CD4-positive, alpha-beta T cell (primary cell): ENCODE measurements around the gene ZNF280C. TPM values are rescaled to one million over a fixed set of nuclear protein-coding genes. Genes with fewer than 3 reads are reported as not detected.

Experiments
- ATAC-seq: fragments of 200-7000 bp; cut with Tn5 transposase; one replicate; pipeline ENCODE4 v1.10.0; 2022; ENCODE audit warnings: mild to moderate bottlenecking; ENCODE audit not compliant: poor library complexity
- CTCF ChIA-PET: fragments of 350-600 bp; sonication (Branson Sonifier 250); formaldehyde crosslinking; loops from one replicate; lab custom pipeline; 2021; ENCODE audit warnings: antibody characterized with exemption, inconsistent platforms; lab: Charles Lee
- POLR2A ChIA-PET: fragments of 350-600 bp; sonication (Branson Sonifier 250); formaldehyde crosslinking; loops from one replicate; lab custom pipeline; 2021; ENCODE audit warnings: antibody characterized with exemption, inconsistent platforms; lab: Charles Lee
- DNase-seq, 14 experiments: peaks; one replicate each; pipeline ENCODE4 v3.0.0-alpha.2; 2013 to 2020; ENCODE audit warnings: mixed read lengths in 2 of 14
- H3K27ac ChIP-seq, 2 donors: one replicate each; pipeline versions ENCODE4 v1.5.1 to v1.7.0; 2013; ENCODE audit warnings: low read length in 2 of 2, low read depth in 1 of 2, mild to moderate bottlenecking in 1 of 2
- H3K27me3 ChIP-seq, 2 experiments: 1 replicate in 1 of 2; 2 replicates in 1 of 2; pipeline versions ENCODE4 v1.6.1 to v1.7.0; 2013; ENCODE audit warnings: low read length in 2 of 2, control low read depth in 1 of 2, mild to moderate bottlenecking in 1 of 2, moderate library complexity in 1 of 2; ENCODE audit not compliant: insufficient read depth in 2 of 2, control insufficient read depth in 1 of 2
- H3K36me3 ChIP-seq: one replicate; pipeline ENCODE4 v1.6.1; 2013; ENCODE audit warnings: low read length, control low read depth; ENCODE audit not compliant: insufficient read depth
- H3K4me1 ChIP-seq: one replicate; pipeline ENCODE4 v1.6.1; 2013; ENCODE audit warnings: low read length, control low read depth; ENCODE audit not compliant: insufficient read depth
- H3K4me3 ChIP-seq: one replicate; pipeline ENCODE4 v1.5.1; 2013; ENCODE audit warnings: mild to moderate bottlenecking, low read length, moderate library complexity
- H3K9me3 ChIP-seq, 2 experiments: 1 replicate in 1 of 2; 2 replicates in 1 of 2; pipeline versions ENCODE4 v1.6.1 to v1.7.0; 2013; ENCODE audit warnings: low read length in 2 of 2, mild to moderate bottlenecking in 2 of 2, control low read depth in 1 of 2, moderate library complexity in 1 of 2; ENCODE audit not compliant: control insufficient read depth in 1 of 2, insufficient read depth in 1 of 2
- H3K27ac Mint-ChIP-seq: one replicate; pipeline ENCODE4 v1.8.0; 2020; ENCODE audit warnings: mixed read lengths
- H3K27me3 Mint-ChIP-seq: one replicate; pipeline ENCODE4 v1.8.0; 2021; ENCODE audit warnings: mixed read lengths
- H3K36me3 Mint-ChIP-seq: one replicate; pipeline ENCODE4 v1.8.0; 2021; ENCODE audit warnings: low read depth, mixed read lengths
- H3K4me1 Mint-ChIP-seq: one replicate; pipeline ENCODE4 v1.8.0; 2021; ENCODE audit warnings: low read depth, mixed read lengths
- H3K4me3 Mint-ChIP-seq: one replicate; pipeline ENCODE4 v1.8.0; 2020; ENCODE audit warnings: mild to moderate bottlenecking, mixed read lengths
- H3K9me3 Mint-ChIP-seq: one replicate; pipeline ENCODE4 v1.8.0; 2020; ENCODE audit warnings: mixed read lengths
- intact Hi-C, 2 experiments: fragments of 100-400 bp; cut with DNase I in 1 of 2; cut with micrococcal nuclease in 1 of 2; formaldehyde crosslinking; loops; one replicate each; pipeline versions ENCODE4 v1.15.1 to v1.9.0; 2023 to 2025; cut with DNase I, micrococcal nuclease
- total RNA-seq, 174 experiments: library from RNA in 2 of 174; stranded (reverse) in 2 of 174; gene quantifications; one replicate each; pipeline ENCODE4 v1.2.3 and lab custom pipeline; 2021 to 2026
- TF ChIP-seq, protein P1 (sequence below): fragments of 200-600 bp; IDR thresholded peaks from one replicate; pipeline ENCODE4 v1.8.0; 2022; ENCODE audit warnings: antibody characterized with exemption, mild to moderate bottlenecking

ZNF280C gene
- total RNA-seq, 2 experiments from 2014 or later, result 3.7 to 4.2 TPM

GRCh38 chrX:130224810-130225209 lies 43.9 kb downstream of the ZNF280C start:
- no peak for ATAC-seq
- Histone ChIP-seq H3K27me3 (no peaks in the 10 kb centered on the region), H3K9me3 (no peaks in the 10 kb centered on the region), H3K4me3 (no peak overlapping the region), H3K4me1 (no peaks in the 10 kb centered on the region), H3K27ac (no peak overlapping the region), H3K36me3 (peaks cover 12% of the 10 kb centered on the region)
- POLR2A ChIA-PET, result no interaction called here
- intact Hi-C loops, result no loop called here
- no peaks in the 10 kb centered on the region for H3K27me3 Mint-ChIP-seq
- TF ChIP-seq, protein P1, sequence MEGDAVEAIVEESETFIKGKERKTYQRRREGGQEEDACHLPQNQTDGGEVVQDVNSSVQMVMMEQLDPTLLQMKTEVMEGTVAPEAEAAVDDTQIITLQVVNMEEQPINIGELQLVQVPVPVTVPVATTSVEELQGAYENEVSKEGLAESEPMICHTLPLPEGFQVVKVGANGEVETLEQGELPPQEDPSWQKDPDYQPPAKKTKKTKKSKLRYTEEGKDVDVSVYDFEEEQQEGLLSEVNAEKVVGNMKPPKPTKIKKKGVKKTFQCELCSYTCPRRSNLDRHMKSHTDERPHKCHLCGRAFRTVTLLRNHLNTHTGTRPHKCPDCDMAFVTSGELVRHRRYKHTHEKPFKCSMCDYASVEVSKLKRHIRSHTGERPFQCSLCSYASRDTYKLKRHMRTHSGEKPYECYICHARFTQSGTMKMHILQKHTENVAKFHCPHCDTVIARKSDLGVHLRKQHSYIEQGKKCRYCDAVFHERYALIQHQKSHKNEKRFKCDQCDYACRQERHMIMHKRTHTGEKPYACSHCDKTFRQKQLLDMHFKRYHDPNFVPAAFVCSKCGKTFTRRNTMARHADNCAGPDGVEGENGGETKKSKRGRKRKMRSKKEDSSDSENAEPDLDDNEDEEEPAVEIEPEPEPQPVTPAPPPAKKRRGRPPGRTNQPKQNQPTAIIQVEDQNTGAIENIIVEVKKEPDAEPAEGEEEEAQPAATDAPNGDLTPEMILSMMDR, result no peak
- H3K4me3 Mint-ChIP-seq, result no peak overlapping the region
- CTCF ChIA-PET, result interaction anchor here (0.6 kb wide), 1 partner anchor 28 kb away, joined by 3 read pairs; no protein-coding TSS in a partner anchor
- peaks cover 6% of the 10 kb centered on the region for H3K4me1 Mint-ChIP-seq
- H3K36me3 Mint-ChIP-seq, result peaks cover 42% of the 10 kb centered on the region
- no peak for DNase-seq
- no peaks in the 10 kb centered on the region for H3K9me3 Mint-ChIP-seq
- no peak overlapping the region for H3K27ac Mint-ChIP-seq

GRCh38 chrX:130216320-130216719 lies 52.4 kb downstream of the ZNF280C start:
- CTCF ChIA-PET, result interaction anchor here (1.0 kb wide), 1 partner anchor 13 kb away, joined by 3 read pairs; no protein-coding TSS in a partner anchor

DNA sequence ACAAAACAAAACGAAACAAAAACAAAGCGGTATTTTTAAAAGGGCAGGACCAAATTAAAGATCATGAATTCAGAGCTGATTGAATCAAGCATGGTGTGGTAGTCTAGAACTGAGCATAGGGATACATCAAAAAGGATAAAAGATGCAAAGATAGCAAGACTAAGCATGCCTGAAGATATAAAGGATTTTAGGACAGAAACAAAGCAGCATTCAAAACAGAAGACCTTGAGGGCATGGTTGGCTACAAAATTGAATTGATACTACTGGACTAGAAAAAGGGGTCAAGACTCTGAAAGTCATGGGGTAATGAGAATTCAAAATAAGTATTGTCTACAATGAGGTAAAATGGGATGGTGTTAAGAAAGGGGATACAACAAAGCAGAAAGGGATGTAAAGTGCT lies 55.3 kb downstream of the ZNF280C start:
- Histone ChIP-seq H3K27me3 (no peaks in the 10 kb centered on the region), H3K4me1 (no peaks in the 10 kb centered on the region), H3K9me3 (no peaks in the 10 kb centered on the region), H3K4me3 (no peak overlapping the region), H3K27ac (no peak overlapping the region), H3K36me3 (peaks cover 13% of the 10 kb centered on the region)
- Mint-ChIP-seq H3K36me3 (peaks cover 43% of the 10 kb centered on the region), H3K27ac (no peak overlapping the region), H3K27me3 (no peaks in the 10 kb centered on the region), H3K4me1 (no peaks in the 10 kb centered on the region), H3K9me3 (no peaks in the 10 kb centered on the region), H3K4me3 (no peak overlapping the region)
- ATAC-seq (no peak), DNase-seq (no peak)
- intact Hi-C loops, result no loop called here
- ChIA-PET CTCF (no interaction called here), POLR2A (no interaction called here)
- TF ChIP-seq, protein P1, result no peak

More at GRCh38 chrX:130216320-130216719, 52.4 kb downstream of the ZNF280C start:
- H3K27me3 ChIP-seq, result no peaks in the 10 kb centered on the region
- Mint-ChIP-seq H3K36me3 (peaks cover 37% of the 10 kb centered on the region), H3K4me1 (peaks cover 5% of the 10 kb centered on the region), H3K9me3 (no peaks in the 10 kb centered on the region), H3K4me3 (no peak overlapping the region), H3K27me3 (no peaks in the 10 kb centered on the region), H3K27ac (no peak overlapping the region)
- POLR2A ChIA-PET, result no interaction called here
- TF ChIP-seq, protein P1, result no peak
- DNase-seq (peak in 3 of 14 experiments; percentile 5 to 25 (median 13)), ATAC-seq (no peak)
- intact Hi-C loops, result no loop called here
- H3K27ac ChIP-seq, result no peak overlapping the region
- H3K9me3 ChIP-seq, result no peaks in the 10 kb centered on the region
- no peaks in the 10 kb centered on the region for H3K4me1 ChIP-seq
- no peak overlapping the region for H3K4me3 ChIP-seq
- H3K36me3 ChIP-seq, result peaks cover 13% of the 10 kb centered on the region
